ENCODE results near the gene ASH1L.
"Not testable (repeated sequence)": the region's sequence is repeated elsewhere in the genome, so short reads cannot be mapped to it uniquely, and the experiment has no call there.

The ASH1L gene

GRCh38 chr1:155472491-155473083, 90.0 kb downstream of the ASH1L start:
- Histone ChIP-seq H3K36me3 (ENCODE audit: insufficient read depth, low read length) (peaks cover 27% of the 10 kb centered on the region), H3K4me3 (ENCODE audit: low read length) (no peak overlapping the region), H2AFZ (ENCODE audit: low read depth, low read length) (no peak overlapping the region), H3K4me1 (ENCODE audit: insufficient read depth, low read length) (no peaks in the 10 kb centered on the region), H3K9me3 (ENCODE audit: low read length) (peaks cover 10% of the 10 kb centered on the region), H3K27me3 (ENCODE audit: insufficient read depth, low read length) (no peaks in the 10 kb centered on the region)

DNA sequence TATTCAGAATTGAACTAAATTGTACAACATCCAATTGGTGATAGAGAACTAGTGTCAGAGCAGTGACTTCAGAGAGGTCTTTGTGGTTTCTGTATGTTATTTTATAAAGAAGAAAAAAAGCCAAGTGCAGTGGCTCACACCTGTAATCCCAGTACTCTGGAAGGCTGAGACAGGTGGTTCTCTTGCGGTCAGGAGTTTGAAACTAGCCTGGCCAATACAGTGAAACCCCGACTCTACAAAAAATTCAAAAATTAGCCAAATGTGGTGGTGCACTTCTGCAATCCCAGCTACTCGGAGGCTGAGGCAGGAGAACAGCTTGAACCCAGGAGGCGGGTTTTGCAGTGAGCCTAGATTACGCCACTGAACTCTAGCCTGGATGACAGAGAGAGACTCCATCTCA, 90.7 kb downstream of the ASH1L start:
- Histone ChIP-seq H3K36me3 (ENCODE audit: insufficient read depth, low read length) (peaks cover 27% of the 10 kb centered on the region), H3K4me3 (ENCODE audit: low read length) (no peak overlapping the region), H3K9me3 (ENCODE audit: low read length) (peaks cover 10% of the 10 kb centered on the region), H2AFZ (ENCODE audit: low read depth, low read length) (no peak overlapping the region), H3K4me1 (ENCODE audit: insufficient read depth, low read length) (no peaks in the 10 kb centered on the region), H3K27me3 (ENCODE audit: insufficient read depth, low read length) (no peaks in the 10 kb centered on the region)

DNA sequence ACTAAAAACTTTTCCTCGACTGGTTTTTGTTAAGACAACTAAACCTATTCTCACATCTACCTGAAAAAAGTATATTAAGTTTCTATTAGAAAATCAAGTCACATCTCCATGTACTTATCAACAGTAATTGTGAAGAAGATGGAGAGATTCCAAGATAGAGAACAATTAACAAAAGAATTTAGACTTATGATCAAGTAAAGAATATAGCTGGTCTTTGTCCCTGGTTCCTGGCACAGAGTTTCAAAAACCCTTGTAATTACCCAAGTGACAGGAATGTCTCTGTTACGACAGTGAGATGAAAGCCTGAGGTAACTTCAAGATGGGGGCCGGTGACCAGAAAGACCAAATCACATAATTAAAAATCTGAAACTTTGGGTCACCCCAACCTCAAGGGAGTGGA, 91.6 kb downstream of the ASH1L start:
- H3K36me3 ChIP-seq (ENCODE audit: insufficient read depth, low read length): peaks cover 27% of the 10 kb centered on the region
- H3K4me3 ChIP-seq (ENCODE audit: low read length): no peak overlapping the region
- H3K27me3 ChIP-seq (ENCODE audit: insufficient read depth, low read length): no peaks in the 10 kb centered on the region
- H3K9me3 ChIP-seq (ENCODE audit: low read length): peaks cover 10% of the 10 kb centered on the region
- no peaks in the 10 kb centered on the region for H3K4me1 ChIP-seq (ENCODE audit: insufficient read depth, low read length)
- no peak overlapping the region for H2AFZ ChIP-seq (ENCODE audit: low read depth, low read length)

DNA sequence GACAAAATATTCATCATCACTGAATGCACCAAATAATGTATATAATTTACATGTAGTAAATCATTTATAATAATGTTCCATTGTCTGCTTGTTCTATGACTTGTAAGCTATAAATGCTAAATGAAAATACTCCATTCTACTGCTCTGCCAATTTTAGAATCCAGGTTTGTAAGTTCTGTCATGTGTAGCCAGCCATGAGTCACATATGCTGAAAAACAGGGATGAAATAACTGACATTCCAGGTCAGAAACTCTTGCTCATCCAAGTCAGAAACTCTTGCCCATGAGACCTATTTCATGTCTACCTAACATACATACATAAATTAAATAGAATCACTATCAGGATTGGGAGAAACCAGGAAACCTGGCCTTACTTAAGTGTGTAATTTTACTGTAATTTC, 95.6 kb downstream of the ASH1L start:
- no peaks in the 10 kb centered on the region for H3K4me1 ChIP-seq (ENCODE audit: insufficient read depth, low read length)
- peaks cover 14% of the 10 kb centered on the region for H3K36me3 ChIP-seq (ENCODE audit: insufficient read depth, low read length)

GRCh38 chr1:155466617-155466972, 96.0 kb downstream of the ASH1L start:
- H3K4me3 ChIP-seq (ENCODE audit: low read length): no peak overlapping the region
- H3K27me3 ChIP-seq (ENCODE audit: insufficient read depth, low read length): no peaks in the 10 kb centered on the region
- H3K4me1 ChIP-seq (ENCODE audit: insufficient read depth, low read length): no peaks in the 10 kb centered on the region
- H3K36me3 ChIP-seq (ENCODE audit: insufficient read depth, low read length): peaks cover 12% of the 10 kb centered on the region
- peaks cover 9% of the 10 kb centered on the region for H3K9me3 ChIP-seq (ENCODE audit: low read length)
- no peak overlapping the region for H2AFZ ChIP-seq (ENCODE audit: low read depth, low read length)

More for the DNA sequence above, 95.6 kb downstream of the ASH1L start:
- peaks cover 12% of the 10 kb centered on the region for H3K9me3 ChIP-seq (ENCODE audit: low read length)
- H2AFZ ChIP-seq (ENCODE audit: low read depth, low read length): no peak overlapping the region
- H3K27me3 ChIP-seq (ENCODE audit: insufficient read depth, low read length): no peaks in the 10 kb centered on the region
- no peak overlapping the region for H3K4me3 ChIP-seq (ENCODE audit: low read length)

DNA sequence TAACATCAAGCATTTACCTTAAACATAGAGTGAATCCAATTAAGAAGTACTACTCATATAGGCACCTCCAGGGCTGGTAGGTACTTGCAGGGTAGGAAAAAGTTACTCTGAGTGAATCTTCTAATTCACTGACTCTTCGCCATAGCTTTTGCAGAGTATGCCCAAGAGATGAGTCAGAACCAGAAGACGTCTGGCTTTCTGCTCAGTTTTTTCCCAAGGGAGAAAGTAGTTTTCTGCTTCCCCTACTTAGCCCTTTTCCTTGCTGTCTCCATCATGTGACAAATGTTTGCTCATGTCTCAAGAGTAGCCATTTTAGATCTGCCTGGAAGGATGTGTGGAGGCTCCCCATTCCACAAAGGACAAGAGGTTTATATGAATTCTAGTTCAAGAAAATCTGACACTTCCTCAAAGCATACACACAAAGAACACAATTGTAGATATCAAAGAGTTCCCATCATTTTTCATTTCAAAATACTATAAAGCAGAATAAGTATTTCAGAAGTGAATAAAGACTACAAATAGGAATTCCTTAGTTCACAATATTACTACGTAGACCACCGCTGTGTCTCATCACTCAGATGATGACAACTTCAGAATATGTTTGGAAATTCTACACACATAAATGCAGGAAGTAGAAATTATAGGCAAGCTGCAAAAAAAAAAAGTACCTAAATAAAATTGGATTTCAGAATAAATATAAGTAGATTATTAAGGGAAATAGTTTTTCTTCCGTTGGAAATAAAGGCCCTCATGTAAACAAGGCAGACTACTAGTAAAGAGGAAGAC, 98.5 kb downstream of the ASH1L start:
- H3K36me3 ChIP-seq (ENCODE audit: insufficient read depth, low read length): peaks cover 17% of the 10 kb centered on the region
- H3K4me3 ChIP-seq (ENCODE audit: low read length): no peak overlapping the region
- no peaks in the 10 kb centered on the region for H3K4me1 ChIP-seq (ENCODE audit: insufficient read depth, low read length)
- H3K27me3 ChIP-seq (ENCODE audit: insufficient read depth, low read length): no peaks in the 10 kb centered on the region
- H3K9me3 ChIP-seq (ENCODE audit: low read length): peaks cover 4% of the 10 kb centered on the region
- H2AFZ ChIP-seq (ENCODE audit: low read depth, low read length): no peak overlapping the region

- Histone ChIP-seq H3K27me3 (ENCODE audit: insufficient read depth, low read length) (no peaks in the 10 kb centered on the region), H3K4me1 (ENCODE audit: insufficient read depth, low read length) (peaks cover 13% of the 10 kb centered on the region), H2AFZ (ENCODE audit: low read depth, low read length) (no peak overlapping the region), H3K9me3 (ENCODE audit: low read length) (peaks cover 4% of the 10 kb centered on the region), H3K36me3 (ENCODE audit: insufficient read depth, low read length) (peaks cover 23% of the 10 kb centered on the region), H3K4me3 (ENCODE audit: low read length) (no peak overlapping the region)
Observed at GRCh38 chr1:155458111-155458510, 104.5 kb downstream of the ASH1L start.

DNA sequence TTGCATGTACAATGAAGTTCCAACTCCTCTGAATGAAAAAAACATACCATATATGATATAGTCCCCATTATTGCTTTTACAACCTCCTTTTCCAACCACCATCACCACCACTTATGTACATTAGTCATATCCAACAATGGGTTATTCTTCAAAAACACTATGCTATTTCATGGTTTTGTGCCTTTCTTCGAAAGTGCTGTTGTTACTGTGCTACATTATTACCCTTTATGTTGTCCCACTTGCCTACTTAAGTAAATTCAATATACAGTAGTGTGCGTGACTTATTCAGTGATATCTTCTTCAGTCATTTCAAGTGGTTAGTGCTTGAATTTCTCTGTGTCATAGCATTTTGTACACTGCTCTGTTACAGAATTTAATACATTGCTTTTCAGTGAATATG, 105.3 kb downstream of the ASH1L start:
- no peak overlapping the region for H3K4me3 ChIP-seq (ENCODE audit: low read length)
- H2AFZ ChIP-seq (ENCODE audit: low read depth, low read length): no peak overlapping the region
- no peaks in the 10 kb centered on the region for H3K27me3 ChIP-seq (ENCODE audit: insufficient read depth, low read length)
- H3K4me1 ChIP-seq (ENCODE audit: insufficient read depth, low read length): peaks cover 13% of the 10 kb centered on the region
- peaks cover 4% of the 10 kb centered on the region for H3K9me3 ChIP-seq (ENCODE audit: low read length)
- H3K36me3 ChIP-seq (ENCODE audit: insufficient read depth, low read length): peaks cover 20% of the 10 kb centered on the region

DNA sequence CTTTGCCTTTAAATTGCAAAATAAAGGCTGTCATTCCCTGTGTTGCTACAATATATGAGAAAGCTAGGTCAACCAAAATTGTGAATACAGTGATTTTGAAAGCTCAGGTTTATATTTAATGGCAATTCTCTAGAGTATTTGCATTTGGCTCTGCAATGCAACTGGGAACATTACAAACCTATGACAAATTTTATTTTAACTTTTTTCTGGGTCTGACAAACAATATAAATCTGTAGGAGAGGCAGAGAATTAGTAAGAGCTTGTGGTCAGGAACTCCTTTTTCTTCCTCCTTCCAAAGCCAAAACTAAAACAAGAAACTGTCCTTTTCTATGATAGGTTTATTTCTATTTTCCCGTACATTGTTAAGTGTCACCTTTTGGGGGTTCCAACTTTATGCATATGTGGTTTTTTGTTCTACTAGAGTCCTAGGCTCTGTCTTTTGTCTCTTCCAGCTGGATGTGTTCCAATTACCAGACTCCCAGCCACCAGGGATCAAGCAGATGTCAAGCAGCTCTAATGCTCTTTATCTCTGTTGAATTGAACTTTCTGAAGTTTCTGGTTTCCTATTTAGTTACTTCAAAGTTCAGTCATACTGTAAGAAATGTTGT, 106.9 kb downstream of the ASH1L start:
- H3K36me3 ChIP-seq (ENCODE audit: insufficient read depth, low read length): peaks cover 20% of the 10 kb centered on the region
- peaks cover 13% of the 10 kb centered on the region for H3K4me1 ChIP-seq (ENCODE audit: insufficient read depth, low read length)
- no peaks in the 10 kb centered on the region for H3K9me3 ChIP-seq (ENCODE audit: low read length)
- no peak overlapping the region for H3K4me3 ChIP-seq (ENCODE audit: low read length)
- no peak overlapping the region for H2AFZ ChIP-seq (ENCODE audit: low read depth, low read length)
- H3K27me3 ChIP-seq (ENCODE audit: insufficient read depth, low read length): no peaks in the 10 kb centered on the region

- no peaks in the 10 kb centered on the region for H3K27me3 ChIP-seq (ENCODE audit: insufficient read depth, low read length)
- H3K9me3 ChIP-seq (ENCODE audit: low read length): no peaks in the 10 kb centered on the region
- peaks cover 21% of the 10 kb centered on the region for H3K36me3 ChIP-seq (ENCODE audit: insufficient read depth, low read length)
- H3K4me1 ChIP-seq (ENCODE audit: insufficient read depth, low read length): peaks cover 13% of the 10 kb centered on the region
- H3K4me3 ChIP-seq (ENCODE audit: low read length): no peak overlapping the region
- H2AFZ ChIP-seq (ENCODE audit: low read depth, low read length): no peak overlapping the region
Observed at GRCh38 chr1:155454096-155454495, 108.5 kb downstream of the ASH1L start.

DNA sequence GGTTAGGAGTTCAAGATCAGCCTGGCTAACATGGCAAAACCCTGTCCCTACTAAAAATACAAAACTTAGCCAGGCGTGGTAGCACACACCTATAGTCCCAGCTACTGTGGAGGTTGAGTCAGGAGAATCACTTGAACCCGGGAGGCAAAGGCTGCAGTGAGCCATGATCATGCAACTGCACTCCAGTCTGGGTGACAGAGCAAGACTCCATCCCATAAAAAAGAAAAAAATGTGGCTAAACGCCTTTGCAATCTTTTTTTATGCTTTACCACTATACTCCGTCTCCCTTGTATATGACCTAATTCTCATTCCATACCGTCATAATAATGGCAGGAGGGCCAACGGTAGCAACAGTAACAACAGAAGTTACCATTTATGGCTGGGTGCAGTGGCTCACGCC, 109.5 kb downstream of the ASH1L start:
- Histone ChIP-seq H3K4me1 (ENCODE audit: insufficient read depth, low read length) (peaks cover 13% of the 10 kb centered on the region), H3K9me3 (ENCODE audit: low read length) (no peaks in the 10 kb centered on the region), H3K4me3 (ENCODE audit: low read length) (no peak overlapping the region), H3K27me3 (ENCODE audit: insufficient read depth, low read length) (no peaks in the 10 kb centered on the region), H3K36me3 (ENCODE audit: insufficient read depth, low read length) (peaks cover 22% of the 10 kb centered on the region), H2AFZ (ENCODE audit: low read depth, low read length) (no peak overlapping the region)

- no peak overlapping the region for H2AFZ ChIP-seq (ENCODE audit: low read depth, low read length)
- H3K9me3 ChIP-seq (ENCODE audit: low read length): peaks cover 5% of the 10 kb centered on the region
- H3K36me3 ChIP-seq (ENCODE audit: insufficient read depth, low read length): peaks cover 24% of the 10 kb centered on the region
- no peaks in the 10 kb centered on the region for H3K27me3 ChIP-seq (ENCODE audit: insufficient read depth, low read length)
- peaks cover 7% of the 10 kb centered on the region for H3K4me1 ChIP-seq (ENCODE audit: insufficient read depth, low read length)
- H3K4me3 ChIP-seq (ENCODE audit: low read length): no peak overlapping the region
Observed at GRCh38 chr1:155451199-155451598, 111.4 kb downstream of the ASH1L start.

- not testable (repeated sequence) for H3K4me1 ChIP-seq (ENCODE audit: insufficient read depth, low read length); H3K27me3 ChIP-seq (ENCODE audit: insufficient read depth, low read length); H3K4me3 ChIP-seq (ENCODE audit: low read length); H3K9me3 ChIP-seq (ENCODE audit: low read length); H2AFZ ChIP-seq (ENCODE audit: low read depth, low read length)
- peaks cover 19% of the 10 kb centered on the region for H3K36me3 ChIP-seq (ENCODE audit: insufficient read depth, low read length)
Observed at GRCh38 chr1:155442431-155442830, 120.2 kb downstream of the ASH1L start.
